HS-5 (cell line): ENCODE results near the gene RAPGEF1.

Source experiments
- DNase-seq: peaks from one replicate; pipeline ENCODE4 v3.0.0-alpha.2; 2012; ENCODE audit warnings: low read depth

RAPGEF1 gene

GRCh38 chr9:131603711-131604439 is 136.0 kb downstream of the RAPGEF1 start:
- DNase-seq: no peak

DNA sequence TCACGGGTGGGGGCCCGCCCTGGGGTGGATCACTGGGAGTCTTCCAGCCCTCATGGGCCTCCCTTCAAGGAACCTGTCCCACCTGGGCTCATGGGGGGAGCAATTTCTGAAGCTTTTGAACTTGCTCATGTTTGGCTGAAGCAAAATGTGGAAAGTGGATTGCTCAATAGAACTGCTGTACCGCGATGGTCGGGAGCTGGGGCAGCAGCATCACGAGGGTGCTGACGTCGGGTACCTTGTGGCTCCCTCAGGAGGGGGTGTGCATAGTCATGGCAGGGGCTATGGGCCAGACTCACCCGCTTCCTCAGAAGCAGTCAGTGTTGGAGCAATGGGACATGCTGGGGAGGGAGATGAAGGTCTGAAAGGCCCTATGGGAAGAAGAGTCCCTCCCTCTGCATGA is 136.7 kb downstream of the RAPGEF1 start:
- DNase-seq: no peak

DNA sequence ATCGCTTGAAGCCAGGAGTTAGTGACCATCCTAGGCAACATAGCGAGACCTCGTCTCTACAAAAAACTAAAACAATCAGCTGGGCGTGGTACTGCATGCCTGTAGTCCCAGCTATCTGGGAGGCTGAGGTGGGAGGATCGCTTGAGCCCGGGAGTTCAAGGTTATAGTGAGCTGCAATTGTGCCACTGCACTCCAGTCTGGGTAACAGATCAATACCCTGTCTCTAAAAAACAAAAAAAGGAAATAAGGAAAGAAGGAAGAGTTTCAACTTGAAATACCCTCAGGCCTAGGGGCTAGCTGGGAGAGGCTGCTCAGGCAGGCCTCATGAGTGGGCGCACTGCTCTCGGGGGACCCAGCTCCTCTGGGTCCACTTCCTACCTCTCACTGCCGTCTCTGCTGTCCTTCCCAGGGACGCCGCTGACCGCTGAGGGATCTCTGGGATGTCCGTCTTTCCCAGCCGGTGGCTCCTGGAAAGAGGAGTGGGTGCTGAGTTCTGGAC is 138.1 kb downstream of the RAPGEF1 start:
- no peak for DNase-seq

DNA sequence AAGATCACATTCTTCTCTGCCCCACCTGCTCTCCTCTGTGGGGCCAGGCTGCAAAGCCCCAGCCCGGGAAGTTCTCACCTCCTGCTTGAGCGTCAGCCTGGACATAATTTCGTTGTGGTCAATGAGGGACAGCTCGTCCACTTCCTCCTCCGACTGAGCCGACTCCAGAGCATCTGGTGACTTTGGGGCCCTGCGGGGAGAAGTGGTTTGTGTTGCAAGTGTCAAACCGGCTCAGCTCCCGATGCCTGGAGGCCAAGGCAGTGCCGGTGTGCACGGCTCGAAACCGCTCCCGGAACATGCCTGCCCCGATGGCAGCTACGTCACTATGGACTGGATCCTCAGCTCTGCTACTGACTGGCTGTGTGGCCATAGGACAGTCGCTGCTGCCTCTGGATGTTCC is 141.8 kb downstream of the RAPGEF1 start:
- DNase-seq: no peak

DNA sequence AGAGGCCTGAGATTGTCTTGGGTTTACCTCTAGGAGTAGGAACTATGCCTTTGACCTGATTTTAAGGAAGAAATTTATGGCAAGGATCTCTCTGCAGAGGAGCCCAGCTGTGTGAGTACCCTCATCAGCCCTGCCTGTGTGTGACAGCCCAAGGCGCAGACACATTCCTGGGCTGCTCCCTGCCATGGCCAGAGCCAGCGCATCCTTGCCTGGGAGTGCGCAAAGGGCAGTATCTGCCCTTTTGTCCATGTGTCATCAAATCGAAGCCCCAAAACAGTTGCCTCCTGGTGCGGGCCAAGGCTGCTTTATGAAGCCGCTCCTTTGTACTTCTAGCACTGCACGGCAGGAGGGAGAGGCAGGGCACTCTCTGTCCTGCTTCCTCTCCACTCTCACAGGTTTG is 142.6 kb downstream of the RAPGEF1 start:
- no peak for DNase-seq

DNA sequence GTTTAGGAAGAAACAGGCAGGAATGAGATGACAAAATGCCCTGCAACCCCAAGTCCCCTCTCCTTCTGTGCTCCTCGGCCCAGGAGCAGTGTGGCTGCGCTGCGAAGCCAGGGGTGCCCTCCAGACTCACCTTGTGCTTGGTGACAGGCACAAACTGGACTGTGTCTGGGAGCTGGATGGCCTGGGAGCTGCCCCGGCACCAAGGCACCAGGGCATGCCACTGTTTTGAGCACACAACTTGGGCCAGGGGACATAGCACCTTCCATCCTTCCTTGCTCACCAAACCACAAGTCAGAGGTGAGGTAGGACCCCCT is 143.5 kb downstream of the RAPGEF1 start:
- DNase-seq: no peak

DNA sequence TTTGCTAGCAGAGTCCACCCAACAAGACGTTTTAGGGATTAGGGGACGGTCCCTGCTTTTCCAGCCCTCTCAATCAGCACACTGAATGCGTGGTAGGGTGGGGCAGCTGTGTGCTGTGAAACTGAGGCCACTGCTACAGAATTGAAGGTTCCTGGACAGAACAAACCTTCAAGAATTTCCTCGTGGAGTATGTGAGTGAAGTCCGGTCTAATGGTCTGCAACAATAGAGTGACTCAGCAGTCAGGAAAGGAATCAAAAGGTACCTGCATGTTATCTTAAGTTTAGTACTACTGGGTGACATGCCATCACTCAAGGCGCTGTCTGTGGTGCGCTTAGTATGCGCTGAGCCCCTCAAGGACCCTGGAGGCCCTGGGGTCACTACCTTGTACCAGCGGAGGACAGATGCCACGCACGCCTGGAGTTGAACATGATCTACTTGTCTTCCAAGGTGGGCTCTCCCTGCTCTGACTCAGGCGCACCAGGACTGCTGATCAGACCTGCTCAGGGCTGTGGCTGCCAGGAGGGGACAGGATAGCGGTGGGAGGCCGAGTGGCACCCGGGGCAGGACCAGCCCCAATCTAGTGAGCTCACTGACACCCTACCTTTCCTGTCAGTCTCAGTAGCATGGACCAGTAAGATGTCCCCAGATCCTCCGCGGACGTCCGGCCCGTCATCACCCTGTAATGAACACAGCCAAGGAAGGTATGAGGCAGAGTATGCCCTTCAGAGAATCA is 144.0 kb downstream of the RAPGEF1 start:
- no peak for DNase-seq

GRCh38 chr9:131594906-131595665 is 144.8 kb downstream of the RAPGEF1 start:
- no peak for DNase-seq

GRCh38 chr9:131593936-131594665 is 145.8 kb downstream of the RAPGEF1 start:
- DNase-seq: no peak

- DNase-seq: no peak
These were observed 146.6 kb downstream of the RAPGEF1 start for GRCh38 chr9:131593091-131593820.

DNA sequence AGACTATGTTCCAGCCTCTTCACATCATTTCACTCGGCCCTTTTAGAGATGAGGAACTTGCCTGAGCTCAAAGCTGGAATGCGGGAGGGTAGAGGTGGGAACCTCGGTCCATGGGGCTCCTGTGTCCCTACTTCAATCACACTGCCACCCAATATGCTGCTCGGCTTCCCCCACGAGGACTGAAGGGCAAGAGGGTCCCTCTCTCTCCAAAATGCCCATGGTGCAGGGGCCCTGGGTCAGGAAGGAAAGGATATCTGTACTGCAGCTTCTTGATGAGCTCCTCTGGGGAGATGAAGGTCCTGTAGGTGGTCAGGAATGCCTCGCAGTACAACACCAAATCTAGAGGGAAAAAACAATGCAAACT is 148.0 kb downstream of the RAPGEF1 start:
- DNase-seq: no peak

GRCh38 chr9:131590907-131591844 is 148.7 kb downstream of the RAPGEF1 start:
- peak; percentile 32 for DNase-seq

DNA sequence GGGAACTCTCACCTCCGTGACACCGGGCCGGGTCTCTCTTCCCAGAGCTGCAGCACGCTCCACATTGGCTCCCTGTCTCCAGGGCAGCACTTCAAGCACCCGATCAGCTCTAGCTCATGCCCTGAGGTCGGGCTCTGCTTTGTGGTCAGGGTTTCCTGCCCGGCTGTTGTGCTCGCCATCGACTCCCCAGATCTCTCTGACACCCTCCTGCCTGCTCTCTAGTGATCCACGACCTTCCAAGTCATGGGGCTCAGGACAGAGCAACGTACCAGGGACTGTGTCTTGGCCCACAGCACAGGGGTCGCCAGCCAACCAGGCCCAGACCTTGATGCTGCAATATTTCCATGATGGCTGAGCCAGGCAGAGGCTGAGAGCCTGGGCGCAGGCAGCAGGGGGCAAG is 149.4 kb downstream of the RAPGEF1 start:
- no peak for DNase-seq

- DNase-seq: no peak
These were observed 149.9 kb downstream of the RAPGEF1 start for GRCh38 chr9:131589993-131590392.

DNA sequence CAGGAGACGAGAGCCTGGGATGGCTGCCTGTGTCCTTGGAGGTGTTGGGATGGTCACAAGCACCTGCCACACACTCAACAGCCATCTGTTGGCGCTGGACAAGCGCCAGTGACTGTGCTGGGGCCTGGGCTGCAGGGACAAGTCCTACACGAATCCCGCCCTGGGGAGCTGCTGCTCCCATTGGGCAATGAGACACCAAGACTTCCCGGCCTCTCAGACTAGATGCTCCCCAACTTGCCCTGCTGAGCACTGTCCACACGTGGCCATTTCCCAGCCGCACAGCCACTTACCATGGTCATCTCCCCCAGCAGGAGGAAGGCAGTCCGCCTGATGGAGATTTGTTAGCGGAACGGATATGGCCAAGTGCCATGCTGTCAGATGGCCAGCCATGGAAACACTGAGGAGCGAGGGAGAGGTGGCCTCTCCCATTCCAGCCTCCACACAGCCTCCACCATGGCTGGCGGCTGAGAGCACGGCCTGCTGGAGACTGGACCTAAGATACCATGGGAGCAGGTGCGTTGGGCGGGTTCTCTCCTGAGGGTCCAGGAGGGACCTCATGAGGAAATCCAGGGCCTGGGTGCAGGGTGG is 150.7 kb downstream of the RAPGEF1 start:
- DNase-seq: no peak

- DNase-seq: no peak
These were observed 151.5 kb downstream of the RAPGEF1 start for GRCh38 chr9:131588396-131588795.

DNA sequence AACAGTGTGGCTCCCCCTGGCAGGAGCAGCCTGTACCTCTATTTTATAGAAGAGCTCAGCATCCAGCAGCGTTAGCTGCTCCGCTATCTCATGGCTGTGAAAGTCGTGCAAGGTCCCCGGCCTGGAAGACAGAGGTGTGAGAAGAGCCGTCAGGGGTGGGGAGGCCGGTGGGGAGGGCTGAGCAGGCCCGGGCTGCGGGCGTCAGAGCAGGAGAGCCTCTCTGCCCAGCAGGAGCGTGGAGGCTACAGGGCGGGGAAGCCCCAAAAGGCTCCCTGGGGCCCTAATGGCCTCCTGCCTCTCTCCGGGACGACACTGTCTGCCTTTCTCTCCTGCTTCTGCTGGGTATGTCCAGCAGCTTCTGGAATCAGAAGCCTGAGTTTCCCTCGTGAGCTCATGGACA is 152.0 kb downstream of the RAPGEF1 start:
- DNase-seq: no peak

GRCh38 chr9:131587331-131587730 is 152.5 kb downstream of the RAPGEF1 start:
- no peak for DNase-seq

- no peak for DNase-seq
These were observed 154.5 kb downstream of the RAPGEF1 start for GRCh38 chr9:131585375-131585774.

DNA sequence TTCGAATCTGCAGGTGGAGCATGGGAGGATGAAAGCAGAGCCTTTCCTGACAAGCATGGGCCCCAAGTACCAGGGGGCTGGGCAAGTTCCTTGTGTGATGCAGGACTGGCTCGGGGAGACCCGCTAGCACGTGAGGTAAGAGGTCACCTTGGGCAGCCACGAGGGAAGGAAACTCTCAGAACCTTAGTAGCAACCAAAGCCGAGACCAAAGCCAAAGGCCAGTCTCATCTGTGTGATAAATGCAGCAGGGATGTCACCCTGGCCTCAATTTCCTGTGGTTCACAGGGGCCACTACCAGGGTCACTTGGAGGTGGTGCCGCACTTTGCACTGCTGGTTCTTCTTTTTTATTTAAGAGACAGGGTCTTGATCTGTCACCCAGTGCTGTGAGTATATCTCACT is 155.0 kb downstream of the RAPGEF1 start:
- no peak for DNase-seq
